Motor neuron (in vitro differentiated cells): ENCODE results near the gene ITGB7. TPM values are rescaled to one million over a fixed set of nuclear protein-coding genes. Genes with fewer than 3 reads are reported as not detected.

Experiments
- total RNA-seq, 8 experiments: library from RNA; unstranded; fragments of 300-600 nt; gene quantifications; 2 replicates each; pipeline versions ENCODE4 v1.2.3 to v1.2.4, GENCODE V29; 2022

The ITGB7 gene
- total RNA-seq, 8 experiments from 2014 or later, result 0.05 to 1.6 (median 0.80) TPM

Other genes with a start within 250 kb of the ITGB7 start
- 100 to 1,000 TPM; 367 to 585 (median 537) TPM for gene EIF4B, start 200.8 kb downstream of the ITGB7 start, total RNA-seq
- gene TNS2, start 157.2 kb downstream of the ITGB7 start, total RNA-seq, result 10 to 100 TPM in 3 of 8 experiments, 1 to 10 TPM in 5; 3.4 to 24.6 (median 7.6) TPM
- gene SPRYD3, start 127.9 kb downstream of the ITGB7 start, total RNA-seq, result 10 to 100 TPM; 10.8 to 40.1 (median 17.9) TPM
- 100 to 1,000 TPM in 1 of 8 experiments, 10 to 100 TPM in 1, 1 to 10 TPM in 4, under 1 TPM in 2; 0.41 to 480 (median 1.9) TPM for gene IGFBP6, start 109.6 kb downstream of the ITGB7 start, total RNA-seq
- gene SOAT2, start 103.8 kb downstream of the ITGB7 start, total RNA-seq, result 1 to 10 TPM in 2 of 8 experiments, not detected in 6; 1.0 to 1.8 TPM
- gene ZNF740, start 26.5 kb downstream of the ITGB7 start, total RNA-seq, result 10 to 100 TPM; 13.8 to 39.8 (median 19.1) TPM
- gene CSAD, start 26.3 kb downstream of the ITGB7 start, total RNA-seq, result 100 to 1,000 TPM in 1 of 8 experiments, 10 to 100 TPM in 6, 1 to 10 TPM in 1; 8.0 to 106 (median 27.7) TPM
- 10 to 100 TPM in 3 of 8 experiments, 1 to 10 TPM in 4, under 1 TPM in 1; 0.33 to 37.3 (median 4.2) TPM for gene RARG, start 25.0 kb upstream of the ITGB7 start, total RNA-seq
- 10 to 100 TPM in 3 of 8 experiments, under 1 TPM in 5; 0.50 to 15.2 (median 0.66) TPM for gene ESPL1, start 61.0 kb upstream of the ITGB7 start, total RNA-seq
- 1,000 to 10,000 TPM in 4 of 8 experiments, 100 to 1,000 TPM in 4; 433 to 1,182 (median 923) TPM for gene PFDN5, start 88.3 kb upstream of the ITGB7 start, total RNA-seq
- 100 to 1,000 TPM in 1 of 8 experiments, 10 to 100 TPM in 7; 70.2 to 101 (median 87.1) TPM for gene MYG1, start 92.4 kb upstream of the ITGB7 start, total RNA-seq
- 100 to 1,000 TPM in 1 of 8 experiments, 10 to 100 TPM in 7; 46.8 to 111 (median 64.1) TPM for gene AAAS, start 114.4 kb upstream of the ITGB7 start, total RNA-seq
- gene SP7, start 129.1 kb upstream of the ITGB7 start, total RNA-seq, result 1 to 10 TPM in 1 of 8 experiments, under 1 TPM in 7; 0.14 to 1.4 (median 0.24) TPM
- gene SP1, start 172.9 kb upstream of the ITGB7 start, total RNA-seq, result 10 to 100 TPM; 17.2 to 56.3 (median 31.1) TPM
- gene AMHR2, start 216.6 kb upstream of the ITGB7 start, total RNA-seq, result 1 to 10 TPM in 1 of 8 experiments, under 1 TPM in 4, not detected in 3; 0.13 to 2.4 (median 0.38) TPM
- gene PRR13, start 234.5 kb upstream of the ITGB7 start, total RNA-seq, result 100 to 1,000 TPM in 3 of 8 experiments, 10 to 100 TPM in 5; 42.8 to 264 (median 79.4) TPM
- gene PCBP2, start 244.9 kb upstream of the ITGB7 start, total RNA-seq, result 100 to 1,000 TPM; 188 to 782 (median 284) TPM